MM.1S (cell line): ENCODE measurements around the gene WDR64.

Experiments
- DNase-seq: peaks from one replicate; pipeline ENCODE4 v3.0.0-alpha.2; 2015
- H2AFZ ChIP-seq: fragments of 300-600 bp; sonication (generic); 2 replicates; pipeline ENCODE4 v1.6.0; 2016; ENCODE audit warnings: antibody characterized with exemption, low read length
- H3F3A ChIP-seq: fragments of 300-600 bp; sonication (generic); 2 replicates; pipeline ENCODE4 v1.6.1; 2016; ENCODE audit warnings: mild to moderate bottlenecking, antibody characterized with exemption, low read length, moderate library complexity, mixed read lengths; ENCODE audit not compliant: insufficient read depth
- H3K27ac ChIP-seq: fragments of 300-600 bp; sonication (generic); 2 replicates; pipeline ENCODE4 v1.5.1; 2016; ENCODE audit warnings: mild to moderate bottlenecking, low read length
- H3K27me3 ChIP-seq: fragments of 300-600 bp; sonication (generic); replicated peaks from 2 replicates; pipeline ENCODE4 v1.6.0; 2016; ENCODE audit warnings: low read length; ENCODE audit not compliant: insufficient read depth
- H3K36me3 ChIP-seq: fragments of 300-600 bp; sonication (generic); replicated peaks from 2 replicates; pipeline ENCODE4 v1.6.1; 2016; ENCODE audit warnings: mild to moderate bottlenecking, low read length, mixed read lengths; ENCODE audit not compliant: insufficient read depth
- H3K4me1 ChIP-seq: fragments of 300-600 bp; sonication (generic); 2 replicates; pipeline ENCODE4 v1.6.1; 2016; ENCODE audit warnings: low read length, mixed read lengths
- H3K4me2 ChIP-seq: fragments of 300-600 bp; sonication (generic); 2 replicates; pipeline ENCODE4 v1.6.0; 2016; ENCODE audit warnings: low read depth, low read length
- H3K4me3 ChIP-seq: fragments of 300-600 bp; sonication (generic); 2 replicates; pipeline ENCODE4 v1.5.1; 2016; ENCODE audit warnings: low read length, mixed read lengths
- H3K79me2 ChIP-seq: fragments of 300-600 bp; sonication (generic); 2 replicates; pipeline ENCODE4 v1.6.1; 2016; ENCODE audit warnings: mixed run types, low read length, mixed read lengths
- H3K9ac ChIP-seq: fragments of 300-600 bp; sonication (generic); 2 replicates; pipeline ENCODE4 v1.6.1; 2016; ENCODE audit warnings: low read length, mixed read lengths
- H3K9me2 ChIP-seq: fragments of 300-600 bp; sonication (generic); replicated peaks from 2 replicates; pipeline ENCODE4 v1.6.1; 2016; ENCODE audit warnings: mild to moderate bottlenecking, low read length, mixed read lengths; ENCODE audit not compliant: insufficient read depth
- H3K9me3 ChIP-seq: fragments of 300-600 bp; sonication (generic); replicated peaks from 2 replicates; pipeline ENCODE4 v1.6.1; 2016; ENCODE audit warnings: mild to moderate bottlenecking, low read length, mixed read lengths; ENCODE audit not compliant: insufficient read depth
- H4K20me1 ChIP-seq: fragments of 300-600 bp; sonication (generic); 2 replicates; pipeline ENCODE4 v1.6.1; 2016; ENCODE audit warnings: mild to moderate bottlenecking, low read length, moderate library complexity, mixed read lengths; ENCODE audit not compliant: insufficient read depth
- EZH2 ChIP-seq: fragments of 300-600 bp; sonication (generic); optimal IDR thresholded peaks from 2 replicates; pipeline ENCODE3; 2017; ENCODE audit warnings: low read depth, mild to moderate bottlenecking, antibody characterized with exemption, low read length, mixed read lengths
- EZH2phosphoT487 ChIP-seq: fragments of 300-600 bp; sonication (generic); IDR thresholded peaks from 2 replicates; pipeline ENCODE4 v1.6.1; 2018; ENCODE audit warnings: antibody characterized with exemption, low read length
- TF ChIP-seq, protein P1 (sequence below): fragments of 300-600 bp; sonication (generic); IDR thresholded peaks from 2 replicates; pipeline ENCODE4 v1.5.1; 2016; ENCODE audit warnings: antibody characterized with exemption, low read length, mixed read lengths

The WDR64 gene

DNA sequence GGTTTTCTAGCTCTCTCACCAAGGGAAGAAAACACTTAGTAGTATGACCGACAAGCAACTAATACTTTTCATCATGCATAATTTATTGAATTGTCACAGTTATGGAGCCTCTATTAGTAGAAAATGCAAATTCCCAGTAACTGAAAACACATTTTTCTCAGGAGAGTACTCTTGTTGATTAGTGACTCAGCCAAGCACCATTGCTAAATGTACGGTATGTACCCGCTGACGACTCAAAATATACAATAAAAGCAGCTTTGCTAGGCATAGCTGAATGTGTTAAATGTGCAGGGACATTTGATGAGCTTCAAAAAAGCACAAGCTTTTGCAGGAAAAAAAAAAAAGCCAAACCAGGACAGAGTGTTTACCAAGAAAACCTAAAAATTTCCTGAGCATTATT lies 63.9 kb downstream of the WDR64 start:
- Histone ChIP-seq H3K36me3 (no peaks in the 10 kb centered on the region), H3K4me2 (no peak overlapping the region), H3K4me3 (no peak overlapping the region), H3K9me2 (no peaks in the 10 kb centered on the region), H3F3A (no peaks in the 10 kb centered on the region), H3K27me3 (no peaks in the 10 kb centered on the region), H3K27ac (no peak overlapping the region), H3K4me1 (no peaks in the 10 kb centered on the region), H3K79me2 (no peaks in the 10 kb centered on the region), H3K9ac (no peak overlapping the region), H2AFZ (no peak overlapping the region), H4K20me1 (no peaks in the 10 kb centered on the region), H3K9me3 (no peaks in the 10 kb centered on the region)
- no peak for DNase-seq
- no peak for TF ChIP-seq EZH2phosphoT487
- TF ChIP-seq EZH2: no peak
- TF ChIP-seq, protein P1, sequence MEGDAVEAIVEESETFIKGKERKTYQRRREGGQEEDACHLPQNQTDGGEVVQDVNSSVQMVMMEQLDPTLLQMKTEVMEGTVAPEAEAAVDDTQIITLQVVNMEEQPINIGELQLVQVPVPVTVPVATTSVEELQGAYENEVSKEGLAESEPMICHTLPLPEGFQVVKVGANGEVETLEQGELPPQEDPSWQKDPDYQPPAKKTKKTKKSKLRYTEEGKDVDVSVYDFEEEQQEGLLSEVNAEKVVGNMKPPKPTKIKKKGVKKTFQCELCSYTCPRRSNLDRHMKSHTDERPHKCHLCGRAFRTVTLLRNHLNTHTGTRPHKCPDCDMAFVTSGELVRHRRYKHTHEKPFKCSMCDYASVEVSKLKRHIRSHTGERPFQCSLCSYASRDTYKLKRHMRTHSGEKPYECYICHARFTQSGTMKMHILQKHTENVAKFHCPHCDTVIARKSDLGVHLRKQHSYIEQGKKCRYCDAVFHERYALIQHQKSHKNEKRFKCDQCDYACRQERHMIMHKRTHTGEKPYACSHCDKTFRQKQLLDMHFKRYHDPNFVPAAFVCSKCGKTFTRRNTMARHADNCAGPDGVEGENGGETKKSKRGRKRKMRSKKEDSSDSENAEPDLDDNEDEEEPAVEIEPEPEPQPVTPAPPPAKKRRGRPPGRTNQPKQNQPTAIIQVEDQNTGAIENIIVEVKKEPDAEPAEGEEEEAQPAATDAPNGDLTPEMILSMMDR: no peak

DNA sequence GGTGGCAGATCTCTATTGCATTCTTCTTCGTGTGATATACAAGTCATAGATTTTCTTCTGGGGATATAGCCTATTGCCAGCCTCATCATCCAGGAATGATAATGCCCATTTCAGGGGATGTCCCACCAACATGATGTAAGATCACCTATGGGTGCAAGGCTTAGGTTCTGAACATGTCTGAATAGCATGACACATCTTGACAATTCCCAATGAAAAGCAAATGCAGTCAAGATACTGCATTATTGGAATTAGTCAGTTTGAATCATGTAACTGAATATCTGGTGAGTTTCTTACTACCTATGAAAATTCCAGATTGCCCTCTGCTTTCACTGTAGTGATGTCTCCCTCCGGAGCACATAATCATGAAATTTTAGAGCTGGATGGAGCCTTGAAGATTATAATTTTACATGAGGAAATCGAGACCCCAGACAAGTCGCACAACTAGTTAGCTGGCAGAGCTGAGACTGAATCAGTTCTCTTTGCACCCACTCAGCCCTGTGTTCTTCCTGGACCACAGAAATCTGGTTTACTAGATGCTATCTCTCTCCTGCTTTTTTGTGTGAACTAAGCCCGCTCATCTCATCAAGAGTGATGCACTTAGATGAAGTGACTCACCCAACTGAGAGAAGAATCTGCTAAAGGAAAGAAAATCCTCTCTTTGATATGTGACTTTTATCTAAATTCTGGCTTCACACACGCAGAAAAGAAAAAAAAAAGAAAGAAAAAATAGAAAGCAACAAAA lies 65.0 kb downstream of the WDR64 start:
- Histone ChIP-seq H3K4me2 (no peak overlapping the region), H3F3A (no peaks in the 10 kb centered on the region), H3K9ac (no peak overlapping the region), H4K20me1 (no peaks in the 10 kb centered on the region), H2AFZ (no peak overlapping the region), H3K4me3 (no peak overlapping the region), H3K79me2 (no peaks in the 10 kb centered on the region), H3K4me1 (no peaks in the 10 kb centered on the region), H3K9me2 (no peaks in the 10 kb centered on the region), H3K36me3 (no peaks in the 10 kb centered on the region), H3K9me3 (no peaks in the 10 kb centered on the region), H3K27me3 (no peaks in the 10 kb centered on the region), H3K27ac (no peak overlapping the region)
- DNase-seq: no peak
- TF ChIP-seq EZH2phosphoT487 (no peak), EZH2 (no peak)
- TF ChIP-seq, protein P1: no peak

DNA sequence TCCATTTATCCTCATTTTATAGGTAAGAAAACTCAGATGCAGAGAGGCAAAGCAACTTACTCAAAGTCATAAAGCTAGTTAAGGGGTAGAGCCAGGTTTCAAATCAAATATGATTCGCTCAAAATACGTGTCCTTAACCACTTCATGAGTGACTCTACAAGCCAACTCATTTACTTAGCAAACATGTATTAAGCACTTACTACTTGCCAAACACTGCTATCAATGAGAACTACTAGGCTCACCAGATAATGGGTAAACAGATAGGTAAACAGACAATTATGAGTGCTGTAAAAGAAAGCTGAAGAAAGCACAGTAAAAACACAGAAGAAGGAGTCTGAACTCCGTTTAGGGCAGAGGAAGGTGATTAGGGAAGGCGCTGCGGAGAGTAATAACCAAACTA lies 65.9 kb downstream of the WDR64 start:
- no peak for DNase-seq
- H3K4me2 ChIP-seq: no peak overlapping the region
- no peaks in the 10 kb centered on the region for H4K20me1 ChIP-seq
- H3K27me3 ChIP-seq: no peaks in the 10 kb centered on the region
- H3K79me2 ChIP-seq: no peaks in the 10 kb centered on the region
- H3K4me1 ChIP-seq: no peaks in the 10 kb centered on the region
- H3K9me3 ChIP-seq: no peaks in the 10 kb centered on the region
- TF ChIP-seq, protein P1: no peak
- no peak for TF ChIP-seq EZH2phosphoT487
- H2AFZ ChIP-seq: no peak overlapping the region
- H3K36me3 ChIP-seq: no peaks in the 10 kb centered on the region
- H3K9ac ChIP-seq: no peak overlapping the region
- no peak overlapping the region for H3K27ac ChIP-seq
- H3K4me3 ChIP-seq: no peak overlapping the region
- no peaks in the 10 kb centered on the region for H3F3A ChIP-seq
- no peaks in the 10 kb centered on the region for H3K9me2 ChIP-seq
